Activated CD8-positive, alpha-beta memory T cell treated with anti-CD3 and anti-CD28 coated beads, Interleukin-2, amount 50 U/mL, for 4 hours (primary cell): ENCODE measurements around the gene CTSZ.
"Not testable (repeated sequence)": the region's sequence is repeated elsewhere in the genome, so short reads cannot be mapped to it uniquely, and the experiment has no call there.

Experiments
- DNase-seq: peaks from one replicate; pipeline ENCODE4 v3.0.0-alpha.2; 2020

CTSZ gene

DNA sequence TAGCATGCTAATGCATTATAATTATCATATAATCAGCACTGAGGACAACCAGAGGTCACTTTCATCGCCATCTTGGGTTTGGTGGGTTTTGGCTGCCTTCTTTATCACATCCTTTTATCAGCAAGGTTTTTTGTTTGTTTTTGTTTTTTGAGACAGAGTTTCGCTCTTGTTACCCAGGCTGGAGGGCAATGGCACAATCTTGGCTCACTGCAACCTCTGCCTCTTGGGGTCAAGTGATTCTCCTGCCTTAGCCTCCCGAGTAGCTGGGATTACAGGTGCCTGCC, 4.8 kb upstream of the CTSZ start:
- DNase-seq, result not testable (repeated sequence)

DNA sequence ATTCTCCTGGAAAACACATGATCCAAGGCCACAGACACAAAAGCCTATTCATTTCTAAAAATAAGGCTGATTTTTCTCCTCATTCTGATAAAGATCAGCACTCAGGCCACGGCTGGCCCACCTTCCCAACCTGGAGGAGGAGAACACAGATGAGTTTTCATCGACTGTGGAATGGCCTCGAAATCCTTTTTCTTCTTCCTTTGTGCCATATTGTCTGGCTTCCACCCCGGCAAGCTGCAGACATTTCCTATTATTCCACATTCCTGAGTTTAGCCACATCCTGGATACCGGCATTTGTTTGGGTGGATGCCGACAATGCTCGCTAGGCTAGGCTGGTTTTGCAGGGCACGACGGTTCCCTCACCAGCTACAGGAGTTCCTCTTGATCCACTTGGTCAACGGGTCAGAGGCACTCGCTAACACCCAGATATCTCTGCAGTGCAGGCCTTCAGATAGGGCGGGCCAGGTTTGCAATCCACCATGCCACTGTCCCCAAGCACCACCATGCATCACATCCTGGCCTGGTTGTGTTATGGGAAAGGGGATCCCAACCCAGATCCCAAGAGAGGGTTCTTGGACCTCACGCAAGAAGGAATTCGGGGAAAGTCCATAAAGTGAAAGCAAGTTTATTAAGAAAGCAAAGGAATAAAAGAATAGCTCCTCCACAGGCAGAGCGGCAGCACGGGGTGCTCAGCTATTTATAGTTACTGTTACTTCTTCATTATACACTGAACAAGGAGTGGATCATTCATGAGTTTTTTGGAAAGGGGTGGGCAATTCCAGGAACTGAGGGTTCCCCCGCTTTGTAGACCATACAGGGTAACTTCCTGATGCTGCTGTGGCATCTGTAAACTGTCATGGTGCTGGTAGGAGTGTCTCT, 4.2 kb upstream of the CTSZ start:
- DNase-seq, result no peak

DNA sequence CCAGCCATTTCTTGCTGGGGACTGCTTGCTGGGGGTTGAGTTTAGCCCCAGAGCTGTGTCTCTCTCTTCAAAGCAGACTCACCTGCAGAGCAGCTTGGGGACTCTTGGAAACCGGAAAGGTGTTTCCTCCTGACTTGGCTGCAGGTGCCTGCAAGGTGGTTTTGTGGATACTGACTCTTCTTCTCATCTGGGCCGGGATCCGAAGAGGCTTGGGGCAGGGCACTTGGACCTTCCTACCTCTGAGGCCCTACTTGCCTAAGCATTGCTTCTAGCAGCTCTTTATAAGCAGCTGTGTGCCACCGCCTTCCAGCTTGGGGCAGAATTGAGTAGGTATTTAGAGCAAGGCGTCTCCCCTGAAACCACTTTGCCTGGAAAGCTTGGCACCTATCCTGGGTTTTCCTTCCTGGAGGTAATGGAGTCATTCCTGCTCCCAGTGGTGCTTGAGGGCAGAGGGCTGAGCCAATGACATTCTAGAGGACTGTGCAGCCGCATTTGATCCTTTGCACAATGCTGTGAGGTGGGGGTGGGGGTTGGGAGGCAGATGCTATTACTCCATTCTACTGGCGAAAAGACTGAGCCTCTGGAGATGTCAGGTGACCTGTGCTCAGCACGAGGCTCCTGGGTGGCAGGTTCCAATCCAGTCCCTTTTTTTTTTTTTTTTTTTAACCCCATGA, 3.4 kb upstream of the CTSZ start:
- no peak for DNase-seq

DNA sequence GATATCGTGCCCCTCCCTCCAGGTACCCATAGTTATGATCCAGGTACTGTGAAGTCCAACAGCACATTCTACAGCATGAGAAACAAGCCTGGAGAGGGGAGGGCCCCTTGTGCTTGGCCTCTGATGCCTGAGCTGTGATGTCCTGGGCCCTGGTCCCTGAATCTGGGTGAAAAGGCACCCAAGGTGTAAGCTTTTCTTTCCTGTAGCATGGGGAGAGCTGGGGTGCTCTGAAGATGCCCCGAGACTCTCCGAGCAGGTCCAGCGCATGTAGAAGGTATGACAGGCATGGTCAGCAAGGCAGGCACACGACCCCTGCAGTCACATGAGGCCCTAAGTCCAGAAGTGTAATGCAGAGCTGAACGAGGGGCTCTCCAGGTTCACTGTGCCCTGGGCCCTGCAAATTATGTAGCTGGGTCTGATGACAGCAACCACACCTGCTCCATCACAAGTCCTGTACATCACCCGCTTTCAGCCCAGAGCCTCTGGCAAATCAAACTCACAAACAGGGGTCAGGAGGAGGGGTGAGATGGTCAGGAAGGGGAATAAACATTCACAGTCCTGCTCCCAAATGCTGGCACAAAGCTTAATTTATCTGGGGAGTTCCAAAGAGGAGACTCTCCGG, 1.8 kb upstream of the CTSZ start:
- no peak for DNase-seq

DNA sequence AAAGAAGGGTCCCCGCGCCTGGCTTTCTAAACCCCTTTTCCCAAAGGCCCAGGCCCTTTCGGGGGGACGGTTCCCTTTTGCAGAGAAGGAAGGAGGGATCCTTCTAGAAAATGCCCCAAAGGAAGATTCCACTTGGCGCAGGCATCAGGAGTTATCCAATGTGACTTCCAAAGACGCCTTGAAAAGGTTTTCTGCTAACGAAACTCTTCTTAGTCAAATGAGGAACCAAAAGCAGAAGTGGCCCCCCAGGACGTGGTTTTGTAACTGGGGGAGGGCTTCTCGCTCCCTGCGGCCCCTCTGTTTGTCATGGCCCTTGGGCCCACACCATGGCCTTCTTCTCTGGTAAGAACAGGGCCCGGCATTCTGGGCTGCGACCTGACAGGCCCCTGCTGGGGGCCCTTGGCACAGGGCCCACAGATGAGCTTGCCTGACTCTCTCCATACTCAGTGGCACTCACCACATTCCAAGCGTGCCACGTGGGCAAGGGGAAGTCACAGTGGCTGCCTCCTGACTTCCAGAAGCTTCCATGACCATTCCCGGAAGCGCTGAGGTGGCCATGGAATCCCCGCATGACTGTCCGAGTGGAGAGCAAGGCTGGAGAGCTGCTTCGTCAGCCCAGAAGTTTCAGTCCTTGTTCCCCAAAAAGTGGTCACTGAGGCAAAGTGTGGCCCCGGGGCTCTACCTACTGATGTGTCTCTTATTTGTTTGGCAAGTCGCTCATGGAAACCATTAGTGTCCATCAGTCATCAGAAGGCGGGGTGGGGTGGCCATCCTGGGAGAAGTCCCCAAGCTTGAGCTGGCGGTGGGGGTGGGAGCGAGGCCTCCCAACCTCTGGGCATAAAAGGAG, 834 bp upstream of the CTSZ start:
- no peak for DNase-seq

DNA sequence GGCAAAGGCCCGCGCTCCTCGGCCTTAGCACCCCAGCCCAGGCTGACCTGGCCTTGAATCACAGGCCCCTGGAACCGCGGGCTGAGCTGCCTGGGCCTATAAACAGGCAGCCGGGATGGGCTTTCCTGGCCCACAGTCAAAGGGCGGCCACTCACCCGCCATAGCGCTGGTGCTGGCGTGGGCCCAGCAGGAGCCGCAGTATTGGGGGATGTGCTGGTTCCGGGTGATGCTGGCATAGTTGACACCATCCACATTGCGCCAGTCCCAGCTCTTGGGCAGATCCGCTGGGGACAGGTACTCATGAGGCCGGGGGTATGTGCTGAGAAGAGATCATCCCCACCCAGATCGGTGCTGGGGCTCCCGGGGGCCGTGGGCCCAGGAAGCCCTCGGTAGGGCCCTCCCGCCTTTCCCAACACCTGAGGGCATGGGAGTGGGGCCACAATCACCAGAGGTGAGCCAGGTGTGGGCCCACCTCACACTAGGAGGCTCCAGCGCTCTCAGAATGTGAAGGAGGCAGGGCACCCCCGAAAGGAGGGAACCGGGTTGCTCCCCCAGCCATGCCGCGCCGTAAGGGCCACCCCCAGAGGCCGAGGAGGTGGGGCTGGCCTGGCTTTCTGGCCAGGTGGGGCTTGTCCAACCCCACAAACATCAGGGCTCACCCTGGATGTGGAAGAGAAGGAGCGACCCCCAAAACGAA, 739 bp downstream of the CTSZ start:
- DNase-seq, result no peak

DNA sequence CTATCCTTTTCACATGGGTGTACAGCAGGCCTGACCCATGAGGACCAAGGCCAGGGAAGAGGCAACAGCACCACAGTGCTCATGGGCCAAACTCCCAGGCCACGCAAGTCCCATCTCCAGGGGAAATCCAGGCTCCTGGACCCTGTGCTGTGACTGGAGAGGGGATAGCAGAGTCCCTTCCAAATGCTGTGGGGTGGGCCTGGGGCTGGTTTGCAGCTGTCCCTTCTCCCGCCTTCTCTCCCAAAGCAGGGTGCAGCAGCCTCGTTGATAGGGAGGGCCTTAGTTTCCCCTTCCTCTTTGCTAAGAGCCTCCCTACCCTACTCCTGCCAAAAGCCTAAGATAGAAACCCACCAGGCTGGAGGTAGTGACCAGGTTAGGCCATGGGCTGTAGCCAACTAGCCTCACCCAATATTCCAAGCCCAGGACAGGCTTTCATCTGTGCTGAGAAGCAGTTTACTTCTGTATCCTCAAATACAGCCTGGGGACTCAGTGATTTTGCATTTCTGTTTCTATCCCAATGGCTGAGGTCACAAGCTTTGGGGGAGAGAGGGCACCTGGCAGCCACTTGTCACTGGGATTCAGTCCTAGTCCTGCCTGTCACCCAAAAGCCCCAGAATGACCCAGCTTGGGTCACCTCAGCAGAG, 1.4 kb downstream of the CTSZ start:
- DNase-seq, result no peak

DNA sequence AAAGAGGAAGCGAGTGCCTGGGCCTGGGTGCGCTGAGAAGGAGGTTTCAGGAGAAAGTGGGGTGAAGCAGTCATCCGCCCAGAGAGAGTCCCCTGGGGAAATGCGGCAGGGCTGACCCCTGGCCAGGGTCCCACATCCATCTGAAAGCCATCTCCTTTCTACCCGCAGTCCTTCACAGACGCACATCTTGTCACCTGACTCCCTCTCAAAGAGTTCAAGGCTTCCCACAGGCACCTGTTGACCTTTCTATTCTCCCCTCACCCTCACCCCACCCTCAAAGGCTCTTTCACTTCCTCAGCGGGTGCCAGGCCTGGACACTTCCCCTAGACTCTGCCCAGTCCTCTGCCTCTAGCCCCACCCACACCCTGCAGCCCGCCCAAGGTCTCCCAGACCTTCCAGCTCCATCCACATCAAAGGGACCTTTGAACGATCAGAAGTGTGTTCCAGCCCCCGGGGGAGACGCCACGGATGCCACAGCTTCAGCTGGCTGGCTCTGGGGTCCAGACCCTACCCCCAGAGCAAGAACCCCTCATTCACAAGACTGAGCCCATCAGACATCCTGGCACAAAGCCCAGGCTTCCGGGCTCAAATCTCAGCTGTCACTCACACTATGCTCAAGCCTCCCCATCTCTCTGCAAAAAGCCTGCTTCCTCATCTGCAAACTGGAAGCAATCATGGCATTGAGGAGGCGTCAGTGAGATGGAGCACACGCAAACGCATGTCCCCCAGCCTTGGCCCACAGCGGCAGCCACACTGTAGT, 2.1 kb downstream of the CTSZ start:
- DNase-seq, result peak; percentile 29

DNA sequence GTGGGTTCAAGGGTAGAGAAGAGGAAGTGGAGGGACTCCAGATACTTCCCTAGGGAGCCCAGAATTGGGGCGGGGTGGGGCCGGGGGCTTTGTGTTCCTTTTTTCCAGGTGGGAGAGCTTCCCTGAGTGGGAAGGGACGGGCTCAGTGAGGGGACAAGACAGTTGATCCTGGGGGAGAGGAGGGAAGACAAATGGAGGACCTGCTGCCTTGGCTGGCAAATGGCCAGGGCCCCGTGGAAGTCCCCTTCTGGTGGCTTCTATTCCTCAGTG, 2.6 kb downstream of the CTSZ start:
- DNase-seq, result peak; percentile 49

DNA sequence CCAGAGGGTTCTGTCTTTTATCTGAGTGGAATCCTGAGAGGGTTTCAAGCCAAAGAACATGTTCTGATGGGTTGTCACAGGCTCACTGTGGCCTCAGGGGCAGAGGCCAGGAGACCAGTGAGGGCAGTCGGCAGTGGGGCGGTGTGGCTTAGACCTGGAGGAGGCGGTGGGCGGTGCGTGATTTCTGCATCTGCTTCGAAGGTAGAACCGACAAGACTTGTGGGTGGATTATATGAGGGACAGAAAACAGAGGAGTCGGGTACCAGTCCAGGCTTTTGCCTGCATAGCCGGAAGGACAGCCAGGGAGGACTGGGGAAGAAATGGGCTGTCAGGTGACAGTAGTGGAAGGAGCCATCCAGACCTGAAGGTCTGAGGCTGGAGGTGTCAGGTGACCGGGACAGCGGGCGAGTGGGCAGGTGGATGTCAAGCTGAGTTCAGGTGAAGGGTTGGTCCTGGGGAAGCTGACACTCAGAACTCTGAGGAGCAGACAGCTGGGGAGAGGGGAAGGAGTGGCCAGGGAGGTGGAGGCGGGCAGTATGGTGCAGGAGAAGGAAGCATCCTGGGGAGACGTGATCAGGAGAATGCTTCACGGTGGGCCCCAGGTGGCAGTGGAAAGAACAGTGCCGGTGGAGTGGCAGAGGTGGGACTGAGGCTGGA, 3.1 kb downstream of the CTSZ start:
- DNase-seq, result no peak

DNA sequence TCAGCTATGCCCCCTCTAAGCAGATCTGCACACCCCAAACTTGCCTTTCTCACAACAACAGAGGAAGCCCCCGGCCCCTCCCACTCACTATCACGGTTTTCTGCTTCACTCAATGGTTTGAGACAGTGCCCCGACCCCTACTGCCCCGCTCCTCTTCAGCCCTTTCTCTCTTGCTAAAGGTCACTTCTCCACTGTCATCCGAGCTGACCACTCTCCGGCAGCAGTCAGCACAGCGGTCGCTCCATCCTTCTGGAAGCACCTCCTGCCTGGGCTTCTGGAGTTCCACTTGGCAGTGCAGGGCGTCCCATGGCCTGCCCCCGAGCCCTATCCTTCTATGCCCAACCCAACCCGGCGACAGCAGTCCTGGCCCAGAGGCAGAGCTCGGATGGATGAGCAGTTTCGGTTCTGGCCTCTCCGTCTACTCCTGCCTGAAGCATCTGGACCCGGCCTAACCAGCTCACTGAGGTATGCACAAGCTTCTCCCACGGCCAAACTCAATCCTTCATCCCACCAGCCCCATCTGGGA, 4.1 kb downstream of the CTSZ start:
- DNase-seq, result no peak

DNA sequence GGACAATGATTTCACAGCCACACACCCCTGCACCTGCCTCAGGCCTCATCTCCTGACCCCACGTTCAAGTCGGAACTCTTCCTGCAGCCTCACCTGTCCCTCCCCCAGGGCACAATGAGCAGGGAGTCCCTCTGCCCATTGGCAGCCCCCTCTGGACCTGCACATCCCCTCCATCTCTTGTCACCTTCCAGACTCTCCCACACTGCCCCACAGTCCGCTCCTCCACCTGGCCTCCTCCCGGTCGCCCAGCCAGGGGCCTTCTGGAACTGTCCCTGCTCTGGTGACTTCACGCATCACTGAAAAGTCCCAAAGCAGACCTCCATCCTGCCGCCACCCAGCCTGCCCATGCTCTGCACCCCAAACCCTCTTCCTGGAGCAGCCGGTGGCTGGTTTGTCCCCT, 4.7 kb downstream of the CTSZ start:
- no peak for DNase-seq

DNA sequence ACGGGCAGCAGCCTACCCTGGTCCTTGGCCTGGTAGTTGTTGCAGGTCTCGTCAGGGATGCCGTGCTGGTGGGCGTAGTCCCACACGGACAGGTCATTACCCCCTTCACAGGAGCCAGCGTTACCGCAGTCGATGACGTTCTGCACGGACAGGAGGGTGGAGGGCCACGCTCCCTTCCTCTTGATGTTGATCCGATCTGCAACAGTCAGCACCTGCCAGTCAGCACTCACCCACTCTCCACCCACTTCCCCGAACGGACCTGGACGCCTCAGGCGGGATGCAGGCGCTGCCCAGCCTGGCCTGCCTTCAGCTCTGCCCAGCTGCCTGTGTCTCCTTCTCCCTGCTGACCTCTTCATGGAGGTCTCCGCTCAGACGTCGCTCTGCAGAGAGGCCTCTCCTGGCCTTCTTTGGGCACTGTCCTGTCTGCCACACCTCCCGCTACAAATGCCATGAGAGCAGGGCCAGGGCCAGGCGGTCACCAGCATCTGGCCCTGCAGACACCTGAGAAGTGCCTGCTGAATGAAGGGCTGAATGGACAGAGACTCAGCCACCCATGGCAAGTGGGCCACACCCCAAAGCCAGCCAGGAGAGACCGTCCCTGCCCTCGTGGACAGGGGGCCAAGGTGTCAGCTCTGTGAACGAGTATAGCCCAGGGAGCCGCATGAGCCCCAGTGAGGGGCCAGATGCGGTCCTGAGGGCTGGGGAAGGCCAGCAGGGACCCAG, 5.4 kb downstream of the CTSZ start:
- DNase-seq, result no peak

DNA sequence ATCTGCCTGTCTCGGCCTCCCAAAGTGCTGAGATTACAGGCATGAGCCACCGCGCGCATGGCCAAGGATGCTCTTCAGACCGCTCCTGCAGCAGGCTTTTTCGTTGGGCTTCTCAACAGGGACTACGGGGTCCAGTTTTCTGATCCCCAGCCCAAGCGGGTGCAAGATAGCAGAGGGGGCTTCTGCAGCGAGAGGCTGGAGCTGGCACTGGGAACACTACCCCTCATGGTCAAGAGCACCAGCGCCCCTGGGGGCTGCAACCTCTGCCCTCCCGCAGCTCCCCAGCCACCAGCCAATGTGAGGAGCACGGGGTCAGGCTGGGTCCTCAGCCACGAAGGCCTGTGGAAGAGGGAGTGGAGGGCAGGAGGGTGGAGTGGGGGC, 6.0 kb downstream of the CTSZ start:
- DNase-seq, result no peak

DNA sequence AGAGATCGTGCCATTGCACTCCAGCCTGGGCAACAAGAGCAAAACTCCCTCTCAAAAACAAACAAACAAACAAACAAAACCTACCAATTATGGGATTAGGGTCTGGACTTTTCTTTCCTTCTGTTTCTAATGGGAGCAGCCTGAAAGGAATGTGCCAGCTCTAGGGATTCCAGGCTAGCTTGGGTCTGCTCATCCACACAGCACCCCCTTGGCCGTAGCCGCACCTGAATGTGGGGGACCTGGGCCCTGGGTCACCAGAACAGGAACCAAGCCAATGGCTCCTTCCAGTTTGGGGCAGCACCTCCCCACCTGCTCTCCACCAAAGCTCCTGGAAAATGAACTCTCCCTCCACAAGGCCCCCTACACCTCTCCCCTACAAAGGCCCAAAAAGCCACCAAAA, 6.7 kb downstream of the CTSZ start:
- no peak for DNase-seq

DNA sequence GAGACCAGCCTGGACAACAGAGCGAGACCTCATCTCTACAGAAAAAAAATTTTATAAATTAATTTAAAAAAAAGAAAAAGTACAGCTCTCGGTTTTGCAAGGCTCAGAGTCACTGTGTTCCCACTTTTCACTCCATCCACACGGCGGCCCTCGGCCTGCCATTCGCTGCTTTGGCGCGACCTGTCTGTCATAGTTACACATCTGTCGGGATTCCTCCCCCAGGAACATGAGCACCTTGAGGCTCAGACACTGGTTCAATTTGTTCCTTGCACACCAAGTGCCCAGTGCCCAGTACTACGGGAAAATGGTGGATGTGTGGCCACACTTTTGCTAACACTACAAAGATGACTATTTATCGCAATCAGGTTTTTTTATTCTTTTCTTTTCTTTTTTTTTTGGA, 8.4 kb downstream of the CTSZ start:
- DNase-seq, result no peak

DNA sequence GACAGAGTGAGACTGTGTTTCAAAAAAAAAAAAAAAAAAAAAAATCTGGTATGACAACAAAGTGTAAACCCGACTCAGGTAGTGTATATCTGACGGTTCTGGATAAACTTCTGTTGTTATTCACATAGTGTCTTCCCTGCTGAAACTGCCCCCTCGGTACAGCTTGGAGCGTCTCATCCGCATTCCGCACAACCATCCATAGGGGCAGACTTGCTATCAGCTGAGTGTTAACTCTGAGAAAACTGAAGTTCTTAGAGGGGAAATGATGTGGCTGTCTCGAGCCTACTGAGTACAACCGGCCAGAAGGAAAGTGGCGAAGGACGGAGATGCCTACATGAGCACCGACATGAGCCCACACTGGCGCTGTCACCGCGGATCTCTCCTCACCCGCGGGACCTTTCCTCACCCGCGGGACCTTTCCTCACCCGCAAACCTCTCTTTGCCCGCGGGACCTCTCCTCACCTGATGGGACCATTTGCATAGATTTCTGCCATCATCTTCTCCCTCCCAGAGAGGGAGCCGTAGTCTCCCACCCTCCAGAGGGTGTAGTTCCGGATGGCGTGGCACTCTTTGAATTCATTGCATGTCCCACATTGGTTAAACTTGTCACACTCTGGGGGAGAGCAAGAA, 9.8 kb downstream of the CTSZ start:
- no peak for DNase-seq

DNA sequence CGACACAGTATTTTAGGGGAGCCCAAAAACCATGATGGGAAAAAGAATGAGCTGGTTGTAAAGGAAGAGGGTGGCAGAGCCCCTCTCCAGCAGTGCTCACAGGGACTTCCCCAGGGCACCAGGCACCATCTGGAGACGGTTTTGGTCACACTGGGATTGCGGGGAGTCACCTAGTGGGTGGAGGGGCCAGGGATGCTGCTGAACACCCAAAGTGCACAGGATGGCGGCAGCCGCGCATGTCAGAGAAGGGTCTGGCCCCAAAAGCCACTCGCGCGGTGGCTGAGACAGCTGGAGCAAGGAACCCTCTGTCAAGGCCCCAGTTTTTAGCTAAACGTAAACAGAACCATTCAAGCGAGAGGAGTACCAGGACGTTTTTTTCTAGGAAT, 10.8 kb downstream of the CTSZ start:
- no peak for DNase-seq

DNA sequence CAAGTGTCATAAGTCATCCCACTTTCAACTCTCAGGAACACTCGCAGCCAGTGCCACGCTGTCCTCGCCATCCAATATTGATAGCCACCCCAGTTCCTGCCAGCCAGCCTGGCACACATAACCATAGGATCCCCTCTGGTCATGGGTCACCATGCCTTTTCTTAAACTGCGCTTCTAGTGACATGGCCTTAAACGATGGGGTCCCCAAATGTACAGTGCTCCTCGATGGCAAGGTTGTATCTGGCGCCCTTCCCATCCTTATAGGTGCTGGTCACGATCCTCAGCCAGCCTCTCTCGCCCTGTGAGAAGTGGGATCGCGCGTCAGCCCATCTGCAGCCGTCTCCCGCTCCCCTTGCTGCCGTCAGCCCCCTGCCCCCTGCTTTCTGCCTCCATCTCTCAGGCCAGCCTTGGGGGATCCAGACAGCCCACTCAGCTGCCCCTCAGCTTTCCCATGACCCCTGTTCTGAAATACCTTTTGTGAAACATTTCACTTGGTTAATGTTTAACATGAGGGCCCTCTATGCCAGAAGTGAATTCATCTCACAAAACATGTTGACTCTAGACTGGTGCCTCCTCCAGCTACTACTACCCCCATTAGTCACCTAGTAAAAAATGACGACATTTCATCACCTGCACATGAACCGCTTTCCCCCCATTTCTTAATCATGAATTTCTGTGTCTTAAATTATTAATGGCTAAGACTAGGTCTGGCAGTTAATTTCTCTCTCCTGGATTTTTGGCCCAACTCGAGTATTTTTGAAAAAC, 11.4 kb downstream of the CTSZ start:
- no peak for DNase-seq
